ENCODE measurements around the gene RTN4R. TPM values are rescaled to one million over a fixed set of nuclear protein-coding genes. Genes with fewer than 3 reads are reported as not detected.
"Not testable (repeated sequence)": the region's sequence is repeated elsewhere in the genome, so short reads cannot be mapped to it uniquely, and the experiment has no call there.

Gene RTN4R
- total RNA-seq, 1 donor from 2014 or later: 18.6 TPM

DNA sequence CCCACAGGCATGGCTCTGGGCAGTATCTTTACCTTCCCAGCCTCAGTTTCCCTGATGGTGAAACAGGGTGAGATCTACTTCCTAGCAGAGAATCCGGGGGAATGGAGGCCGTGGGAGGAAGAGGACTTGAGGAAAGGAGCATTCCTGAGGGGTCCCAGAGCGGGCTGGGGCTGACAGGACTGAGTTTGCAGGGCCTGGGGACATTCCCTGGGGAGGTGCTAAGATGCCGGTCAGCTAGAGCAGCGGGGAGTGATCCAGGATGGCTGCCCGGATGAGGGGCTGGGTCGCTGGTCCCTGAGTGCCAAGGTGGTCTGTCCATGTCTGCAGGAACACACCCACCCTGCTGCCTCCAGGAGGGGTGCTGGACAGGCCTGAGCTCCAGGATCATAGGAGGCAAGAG is 8.3 kb upstream of the RTN4R start:
- H3K4me3 ChIP-seq (ENCODE audit: low read depth, low read length): no peak overlapping the region

DNA sequence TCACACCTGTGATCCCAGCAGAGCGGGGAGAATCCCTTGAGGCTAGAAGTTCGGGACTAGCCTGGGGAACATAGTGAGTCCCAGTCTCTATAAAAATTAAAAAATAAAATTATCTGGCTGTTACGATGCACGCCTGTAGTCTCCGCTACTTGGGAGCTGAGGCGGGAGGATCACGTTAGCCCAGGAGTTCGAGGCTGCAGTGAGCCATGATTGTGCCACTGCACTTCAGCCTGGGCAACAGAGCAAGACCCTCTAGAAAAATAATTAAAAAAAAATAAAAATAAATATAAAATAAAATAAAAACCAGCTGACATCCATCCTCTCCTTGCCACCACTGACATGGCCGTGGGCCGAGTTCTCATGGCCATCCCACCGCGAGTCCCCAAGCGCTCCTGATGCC is 7.7 kb upstream of the RTN4R start:
- TF ChIP-seq, protein P1, sequence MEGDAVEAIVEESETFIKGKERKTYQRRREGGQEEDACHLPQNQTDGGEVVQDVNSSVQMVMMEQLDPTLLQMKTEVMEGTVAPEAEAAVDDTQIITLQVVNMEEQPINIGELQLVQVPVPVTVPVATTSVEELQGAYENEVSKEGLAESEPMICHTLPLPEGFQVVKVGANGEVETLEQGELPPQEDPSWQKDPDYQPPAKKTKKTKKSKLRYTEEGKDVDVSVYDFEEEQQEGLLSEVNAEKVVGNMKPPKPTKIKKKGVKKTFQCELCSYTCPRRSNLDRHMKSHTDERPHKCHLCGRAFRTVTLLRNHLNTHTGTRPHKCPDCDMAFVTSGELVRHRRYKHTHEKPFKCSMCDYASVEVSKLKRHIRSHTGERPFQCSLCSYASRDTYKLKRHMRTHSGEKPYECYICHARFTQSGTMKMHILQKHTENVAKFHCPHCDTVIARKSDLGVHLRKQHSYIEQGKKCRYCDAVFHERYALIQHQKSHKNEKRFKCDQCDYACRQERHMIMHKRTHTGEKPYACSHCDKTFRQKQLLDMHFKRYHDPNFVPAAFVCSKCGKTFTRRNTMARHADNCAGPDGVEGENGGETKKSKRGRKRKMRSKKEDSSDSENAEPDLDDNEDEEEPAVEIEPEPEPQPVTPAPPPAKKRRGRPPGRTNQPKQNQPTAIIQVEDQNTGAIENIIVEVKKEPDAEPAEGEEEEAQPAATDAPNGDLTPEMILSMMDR (conservative IDR thresholded peaks at IDR 0.05; ENCODE audit: low read depth, low read length): no peak
- no peak overlapping the region for H3K4me3 ChIP-seq (ENCODE audit: low read depth, low read length)
- no peak for DNase-seq (ENCODE audit: low read depth)

More for the DNA sequence above, 8.3 kb upstream of the RTN4R start:
- DNase-seq (ENCODE audit: low read depth): no peak
- TF ChIP-seq, protein P1 (conservative IDR thresholded peaks at IDR 0.05; ENCODE audit: low read depth, low read length): no peak

DNA sequence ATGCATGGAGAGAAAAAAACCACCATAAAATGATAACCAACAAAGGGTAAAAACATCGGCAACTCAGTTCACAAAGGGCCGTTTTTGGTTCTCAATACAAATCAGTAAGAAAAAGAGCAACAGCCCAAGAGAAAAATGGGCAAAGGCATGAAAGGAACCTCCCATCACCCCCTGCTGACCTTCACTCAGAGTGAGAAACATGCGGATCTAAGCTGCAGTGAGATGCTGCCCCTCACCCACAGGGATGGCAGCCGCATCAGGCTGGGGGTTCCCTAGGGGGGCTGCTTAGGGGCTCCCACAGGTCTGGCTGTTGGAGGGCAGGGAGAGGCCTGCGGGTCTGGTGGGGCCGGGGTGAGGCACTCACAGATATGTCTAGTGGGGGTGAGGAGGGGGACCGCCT is 7.2 kb upstream of the RTN4R start:
- DNase-seq (ENCODE audit: low read depth); H3K4me3 ChIP-seq (ENCODE audit: low read depth, low read length): not testable (repeated sequence)

DNA sequence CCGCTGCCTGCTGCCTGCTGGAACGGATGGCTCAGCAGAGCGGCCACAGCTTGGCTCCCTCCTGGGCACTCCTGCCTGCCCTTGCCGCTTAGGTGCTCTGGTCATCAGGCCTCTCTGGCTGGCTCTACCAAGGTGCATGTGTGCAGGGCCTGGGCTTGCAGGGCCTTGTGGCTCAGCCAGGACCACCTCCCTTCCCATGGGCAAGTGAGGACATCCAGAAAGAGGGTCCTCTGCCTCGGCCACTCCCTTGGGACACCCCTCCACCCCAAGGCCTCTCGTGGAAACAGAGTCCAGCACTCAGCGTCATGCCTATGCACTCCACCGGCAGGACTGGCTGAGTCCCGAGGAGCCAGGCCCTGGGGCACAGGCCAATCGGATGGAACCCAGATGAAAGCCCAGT is 6.3 kb upstream of the RTN4R start:
- not testable (repeated sequence) for H3K4me3 ChIP-seq (ENCODE audit: low read depth, low read length); DNase-seq (ENCODE audit: low read depth)

DNA sequence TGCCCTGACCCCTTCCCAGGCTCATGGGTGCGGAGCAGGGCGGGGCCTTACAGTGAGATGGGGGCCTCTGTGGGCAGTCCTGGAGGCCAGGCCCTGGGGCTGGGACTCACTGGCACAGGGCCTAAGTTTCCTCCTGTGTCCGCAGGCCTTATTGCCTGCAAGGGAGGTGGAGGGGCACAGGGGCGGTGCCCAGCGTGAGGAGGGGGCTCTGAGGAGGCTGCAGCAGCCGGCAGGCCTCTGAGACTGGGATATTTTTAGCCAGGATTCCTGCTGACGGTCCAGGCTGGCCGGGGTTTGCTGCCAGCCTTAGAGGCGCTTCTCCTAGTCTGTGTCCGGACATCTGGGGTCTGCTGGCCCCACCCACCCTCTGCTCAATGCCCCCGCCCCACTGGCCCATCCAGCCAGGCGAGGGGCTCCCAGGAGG is 5.7 kb upstream of the RTN4R start:
- TF ChIP-seq, protein P1 (conservative IDR thresholded peaks at IDR 0.05; ENCODE audit: low read depth, low read length): no peak
- no peak for DNase-seq (ENCODE audit: low read depth)
- no peak overlapping the region for H3K4me3 ChIP-seq (ENCODE audit: low read depth, low read length)

DNA sequence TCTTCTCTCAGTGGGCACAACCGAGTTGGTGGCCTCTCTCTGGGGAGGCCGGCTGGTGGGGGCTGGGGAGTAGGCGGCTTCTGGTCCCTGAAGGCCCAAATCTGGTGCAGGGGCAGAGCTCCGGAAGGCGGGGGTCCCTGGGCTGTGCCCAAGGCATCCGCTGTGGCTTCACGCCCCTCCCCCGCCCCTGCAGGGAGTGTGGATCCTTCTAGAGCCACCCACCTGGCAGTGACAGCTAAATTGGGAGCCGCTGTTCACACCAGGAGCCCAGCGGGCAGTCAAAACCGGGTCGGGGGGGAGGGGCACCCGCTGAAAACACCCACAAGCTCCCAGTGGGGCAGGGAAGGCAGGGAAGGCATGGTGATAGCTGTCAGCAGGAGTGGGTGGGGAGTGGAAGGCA is 4.6 kb upstream of the RTN4R start:
- H3K4me3 ChIP-seq (ENCODE audit: low read depth, low read length): no peak overlapping the region
- TF ChIP-seq, protein P1 (conservative IDR thresholded peaks at IDR 0.05; ENCODE audit: low read depth, low read length): no peak
- DNase-seq (ENCODE audit: low read depth): no peak

DNA sequence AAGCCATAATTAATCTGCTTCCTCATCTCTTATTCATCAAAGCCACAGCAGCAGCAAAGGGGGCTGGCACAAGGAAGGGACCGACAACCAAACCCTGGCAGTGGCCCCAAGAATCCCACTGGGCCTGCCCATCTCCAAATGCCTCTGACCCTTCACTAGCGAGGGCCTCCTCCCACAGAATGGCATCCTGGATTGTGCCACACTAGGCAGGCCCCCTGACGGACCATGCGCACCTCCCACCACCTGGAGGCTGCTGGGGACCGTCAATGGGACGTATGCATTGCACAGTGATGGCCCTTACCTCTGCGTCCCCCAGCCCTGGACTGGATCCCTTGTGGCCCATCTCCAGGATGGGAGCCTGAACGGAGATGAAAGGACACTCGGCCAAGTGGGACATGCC is 4.1 kb upstream of the RTN4R start:
- TF ChIP-seq, protein P1 (conservative IDR thresholded peaks at IDR 0.05; ENCODE audit: low read depth, low read length): no peak
- no peak for DNase-seq (ENCODE audit: low read depth)
- no peak overlapping the region for H3K4me3 ChIP-seq (ENCODE audit: low read depth, low read length)

DNA sequence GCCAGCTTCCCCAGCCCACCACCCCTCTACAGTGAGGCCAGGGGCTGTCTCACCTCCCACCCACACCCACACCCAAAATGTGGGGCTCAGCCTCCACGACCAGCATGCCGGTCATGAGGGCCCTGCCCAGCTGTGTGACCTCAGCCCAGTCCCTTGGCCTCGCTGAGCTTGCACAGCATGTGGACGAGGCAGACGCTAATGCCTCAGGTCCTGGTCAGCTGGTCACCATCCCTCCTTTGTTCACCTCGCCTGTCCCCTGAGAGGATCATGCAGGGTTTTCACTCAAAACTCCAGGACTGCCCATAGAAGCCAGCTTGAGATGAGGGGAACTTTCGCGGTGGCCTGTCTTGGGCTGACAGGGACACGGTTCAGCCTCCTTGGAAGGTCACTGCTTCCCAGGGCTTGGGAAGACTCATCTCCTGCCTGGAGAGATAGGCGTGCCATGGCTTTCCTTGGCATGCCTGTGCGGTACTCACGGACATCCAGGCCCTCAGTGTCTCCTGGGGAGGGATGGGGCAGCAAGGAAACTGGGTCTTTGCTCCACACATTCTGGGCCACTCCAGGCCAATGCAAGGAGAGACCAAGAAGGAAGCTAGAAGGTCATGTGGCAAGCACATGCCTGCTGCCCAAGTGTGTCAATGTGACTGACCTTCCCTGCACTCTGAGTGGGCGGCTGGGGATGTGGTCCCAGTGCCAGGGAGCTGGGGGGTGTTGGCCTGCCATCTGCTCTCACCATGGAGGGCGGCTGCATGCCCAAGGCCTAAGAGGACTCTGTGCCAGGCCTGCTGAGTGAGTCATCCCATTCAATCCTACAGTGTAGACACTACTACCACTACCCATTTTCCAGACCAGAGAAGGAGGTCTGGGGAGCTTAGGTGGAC is 3.2 kb upstream of the RTN4R start:
- H3K4me3 ChIP-seq (ENCODE audit: low read depth, low read length): no peak overlapping the region
- TF ChIP-seq, protein P1 (conservative IDR thresholded peaks at IDR 0.05; ENCODE audit: low read depth, low read length): no peak
- DNase-seq (ENCODE audit: low read depth): no peak

DNA sequence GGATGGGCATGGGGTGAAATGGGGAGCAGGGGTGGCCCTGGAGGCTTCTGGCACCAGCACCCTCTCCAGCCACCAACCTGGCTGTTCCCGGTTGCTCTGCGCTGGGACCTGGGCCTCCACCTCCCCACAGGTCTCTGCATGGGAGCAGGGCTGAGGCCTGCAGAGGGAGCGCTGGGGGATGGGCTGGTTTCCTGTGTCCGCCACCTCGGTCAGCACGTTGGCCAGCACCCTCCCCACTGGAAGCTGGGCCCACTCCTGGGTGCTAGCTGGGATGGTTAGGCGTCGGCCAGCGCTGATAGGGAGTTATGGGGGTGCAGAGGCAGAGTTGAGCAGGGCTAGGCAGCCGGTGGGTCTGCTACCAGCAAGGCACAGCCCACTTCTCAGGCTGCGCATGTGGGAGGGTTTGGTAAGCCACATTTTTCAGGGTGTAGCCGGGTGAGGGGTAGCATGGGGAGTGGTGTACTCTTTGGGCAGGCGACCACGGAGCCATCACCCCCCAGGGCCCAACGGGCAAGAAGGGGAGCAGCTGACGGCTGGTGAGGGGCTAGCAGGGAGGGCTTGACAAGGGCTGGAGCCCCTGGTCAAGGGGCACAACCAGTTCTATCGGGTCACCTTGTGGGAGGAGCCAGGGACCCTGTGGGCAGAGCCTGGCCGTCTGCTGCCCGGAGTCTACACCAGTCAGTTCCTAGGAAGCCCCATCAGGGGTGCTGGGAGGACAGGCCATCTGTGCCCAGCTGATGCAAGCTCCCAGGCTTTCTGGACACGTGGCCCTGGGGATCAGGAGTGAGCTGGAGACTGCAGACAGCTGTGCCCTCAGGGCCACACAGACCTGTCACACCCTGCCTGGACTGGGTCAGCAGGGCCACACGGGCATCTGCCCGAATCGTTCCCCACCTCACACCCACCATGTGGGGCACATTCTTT is 2.3 kb upstream of the RTN4R start:
- not testable (repeated sequence) for H3K4me3 ChIP-seq (ENCODE audit: low read depth, low read length); DNase-seq (ENCODE audit: low read depth)

DNA sequence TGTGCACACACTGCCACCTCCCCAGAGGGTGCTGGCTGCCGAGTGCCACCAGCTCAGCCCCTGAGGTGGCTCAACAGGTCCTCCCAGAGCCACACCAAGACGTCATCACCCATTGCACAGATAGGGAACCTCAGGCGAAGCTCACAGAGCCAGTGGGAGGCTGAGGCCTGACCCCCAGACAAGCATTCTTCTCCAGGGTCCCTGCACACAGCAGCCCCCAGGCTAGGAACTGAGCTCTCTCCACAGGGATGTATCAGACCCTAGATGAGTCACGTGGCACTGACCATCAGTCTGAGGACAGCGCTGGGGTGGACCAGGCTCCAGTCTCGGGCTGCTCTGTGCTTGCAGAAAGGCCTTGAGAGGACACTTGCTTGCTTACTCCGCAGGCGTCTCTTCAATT is 1.6 kb upstream of the RTN4R start:
- H3K4me3 ChIP-seq (ENCODE audit: low read depth, low read length); DNase-seq (ENCODE audit: low read depth): not testable (repeated sequence)

DNA sequence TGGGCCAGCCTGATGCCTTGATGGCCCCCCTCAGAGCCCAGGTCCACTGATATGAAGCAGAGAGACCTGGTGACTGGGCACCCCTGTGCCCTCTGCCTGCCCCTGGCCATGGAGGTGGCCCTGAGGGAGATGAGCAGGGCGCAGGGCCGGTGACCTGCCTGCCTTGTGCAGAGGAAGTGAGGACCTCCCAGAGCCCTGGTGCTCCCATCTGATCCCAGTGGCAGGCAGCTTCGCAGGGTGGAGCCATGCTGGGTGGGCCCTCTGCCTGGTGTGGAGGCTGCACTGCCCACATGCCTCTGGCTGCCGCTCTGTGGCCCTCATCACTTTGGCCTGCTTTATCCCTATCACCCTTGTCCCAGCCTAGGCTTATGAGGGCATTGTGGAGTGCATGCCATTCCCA is 1.1 kb upstream of the RTN4R start:
- not testable (repeated sequence) for DNase-seq (ENCODE audit: low read depth)

More for the DNA sequence above, 1.1 kb upstream of the RTN4R start:
- not testable (repeated sequence) for H3K4me3 ChIP-seq (ENCODE audit: low read depth, low read length)
